ENCODE data around the gene ADAMTS9.

Gene ADAMTS9

GRCh38 chr3:64617610-64618009 lies 70.2 kb downstream of the ADAMTS9 start:
- H3K4me3 ChIP-seq (replicated peaks; ENCODE audit: low read depth, low read length), result no peak overlapping the region
- no peak for TF ChIP-seq CTCF (IDR thresholded peaks at IDR 0.05; ENCODE audit: low read depth, low read length, missing control alignments)
- no peak for DNase-seq (ENCODE audit: extremely low read depth, low read depth)

- no peak for TF ChIP-seq CTCF (IDR thresholded peaks at IDR 0.05; ENCODE audit: low read depth, low read length, missing control alignments)
- no peak for DNase-seq (ENCODE audit: extremely low read depth, low read depth)
- H3K4me3 ChIP-seq (replicated peaks; ENCODE audit: low read depth, low read length), result no peak overlapping the region
These were observed 70.8 kb downstream of the ADAMTS9 start for GRCh38 chr3:64616953-64617352.

- no peak overlapping the region for H3K4me3 ChIP-seq (replicated peaks; ENCODE audit: low read depth, low read length)
- DNase-seq (ENCODE audit: extremely low read depth, low read depth), result no peak
- TF ChIP-seq CTCF (IDR thresholded peaks at IDR 0.05; ENCODE audit: low read depth, low read length, missing control alignments), result no peak
These were observed 74.8 kb downstream of the ADAMTS9 start for GRCh38 chr3:64612916-64613526.

GRCh38 chr3:64612082-64612860 lies 75.5 kb downstream of the ADAMTS9 start:
- H3K4me3 ChIP-seq (replicated peaks; ENCODE audit: low read depth, low read length), result no peak overlapping the region
- no peak for TF ChIP-seq CTCF (IDR thresholded peaks at IDR 0.05; ENCODE audit: low read depth, low read length, missing control alignments)
- DNase-seq (ENCODE audit: extremely low read depth, low read depth), result no peak

GRCh38 chr3:64608741-64609140 lies 79.1 kb downstream of the ADAMTS9 start:
- DNase-seq (ENCODE audit: extremely low read depth, low read depth), result no peak
- no peak for TF ChIP-seq CTCF (IDR thresholded peaks at IDR 0.05; ENCODE audit: low read depth, low read length, missing control alignments)
- no peak overlapping the region for H3K4me3 ChIP-seq (replicated peaks; ENCODE audit: low read depth, low read length)

- no peak overlapping the region for H3K4me3 ChIP-seq (replicated peaks; ENCODE audit: low read depth, low read length)
- DNase-seq (ENCODE audit: extremely low read depth, low read depth), result no peak
- no peak for TF ChIP-seq CTCF (IDR thresholded peaks at IDR 0.05; ENCODE audit: low read depth, low read length, missing control alignments)
These were observed 80.7 kb downstream of the ADAMTS9 start for GRCh38 chr3:64607032-64607551.

Measured in HFF-Myc (cell line).